Ovary (tissue), 9 donors: ENCODE data around the gene CAMK2D. TPM values are rescaled to one million over a fixed set of nuclear protein-coding genes. Genes with fewer than 3 reads are reported as not detected.
A peak's percentile ranks its signal among the peaks of the same experiment; 100 is the strongest.

Source experiments
- DNase-seq, 5 donors: peaks; one replicate each; pipeline ENCODE4 v3.0.0-alpha.2; 2019 to 2020
- H3K27ac ChIP-seq, 2 donors: fragments of 200-600 bp; one replicate each; pipeline versions ENCODE4 v1.5.1 to v1.8.0; 2019 to 2022
- H3K27me3 ChIP-seq: fragments of 200-600 bp; one replicate; pipeline ENCODE4 v1.8.0; 2022
- H3K36me3 ChIP-seq: fragments of 200-600 bp; sonication (generic); one replicate; pipeline ENCODE4 v1.5.1; 2019
- H3K4me1 ChIP-seq: one replicate; pipeline ENCODE4 v1.8.1; 2013; ENCODE audit warnings: mild to moderate bottlenecking, moderate library complexity; ENCODE audit not compliant: insufficient read depth
- H3K4me3 ChIP-seq: fragments of 200-600 bp; sonication (generic); one replicate; pipeline ENCODE4 v1.5.1; 2017
- H3K9me3 ChIP-seq, 2 donors: fragments of 200-600 bp in 1 of 2; sonication (generic) in 1 of 2; one replicate each; pipeline versions ENCODE4 v1.5.1 to v1.8.1; 2013 to 2019; ENCODE audit warnings: mild to moderate bottlenecking in 1 of 2, moderate library complexity in 1 of 2
- EP300 ChIP-seq: sonication (generic); formaldehyde crosslinking; IDR thresholded peaks from one replicate; pipeline ENCODE4 v1.6.1; 2017; ENCODE audit warnings: antibody characterized with exemption
- POLR2A ChIP-seq: fragments of 450-650 bp; IDR thresholded peaks from one replicate; pipeline ENCODE4 v1.6.1; 2017; ENCODE audit warnings: antibody characterized with exemption, mild to moderate bottlenecking, moderate library complexity
- WGBS, 3 donors: extraction: QIAGEN DNeasy Blood & Tissue Kit in 1 of 3; methylation state at CpG; one replicate each; pipeline versions ENCODE4 v1.1.5 to v1.1.7; 2013 to 2017; 5-methylcytosine and 5-hydroxymethylcytosine counted together
- intact Hi-C, 4 donors: fragments of 100-400 bp; cut with DNase I; formaldehyde crosslinking; loops; one replicate each; pipeline versions ENCODE4 v1.11.0 to v1.15.1; 2022 to 2023
- polyA plus RNA-seq, 2 donors: library from polyadenylated mRNA; stranded (reverse); fragments of 200-250 nt in 1 of 2; fragments of 350-450 nt in 1 of 2; fragmentation: Illumina TruSeq in 1 of 2; extraction: RNeasy Lipid Tissue Mini Kit (QIAGEN cat#74804) in 1 of 2; gene quantifications; one replicate each; pipeline ENCODE4 v1.2.3, GENCODE V29; 2013 to 2014
- total RNA-seq, 7 donors: library from RNA; depleted of rRNA in 2 of 7; stranded (reverse); fragments of >200 nt in 2 of 7; fragmentation: NEBNext Ultra II Directional in 3 of 7; extraction: Animal tissue kit (Norgen Biotek cat#: 25700) in 3 of 7; gene quantifications; one replicate each; pipeline versions ENCODE4 v1.1.0 to v1.2.4, GENCODE V29; 2016 to 2023
- TF ChIP-seq, protein P1 (sequence below), 3 donors: fragments of 450-650 bp in 2 of 3; fragments of 200-600 bp in 1 of 3; IDR thresholded peaks; one replicate each; pipeline versions ENCODE4 v1.5.1 to v1.8.0; 2016 to 2022; ENCODE audit warnings: antibody characterized with exemption in 3 of 3, mild to moderate bottlenecking in 1 of 3
- donor health status: DM: no; HTN: no; CAD: no; lungs with moderate emphysema.
- donor health status: DM: no; HTN: no; CAD: no.
- donor health status: Bipolar disorder and iron deficiency.
- donor health status: DM: yes; HTN: yes; CAD: no.
- donor health status: DM: no; HTN: no; CAD: no.
- donor health status: DM: yes; HTN: yes; CAD: no.

Gene CAMK2D
- total and polyA plus RNA-seq, 9 donors: 14.2 to 36.9 (median 32.2) TPM

DNA sequence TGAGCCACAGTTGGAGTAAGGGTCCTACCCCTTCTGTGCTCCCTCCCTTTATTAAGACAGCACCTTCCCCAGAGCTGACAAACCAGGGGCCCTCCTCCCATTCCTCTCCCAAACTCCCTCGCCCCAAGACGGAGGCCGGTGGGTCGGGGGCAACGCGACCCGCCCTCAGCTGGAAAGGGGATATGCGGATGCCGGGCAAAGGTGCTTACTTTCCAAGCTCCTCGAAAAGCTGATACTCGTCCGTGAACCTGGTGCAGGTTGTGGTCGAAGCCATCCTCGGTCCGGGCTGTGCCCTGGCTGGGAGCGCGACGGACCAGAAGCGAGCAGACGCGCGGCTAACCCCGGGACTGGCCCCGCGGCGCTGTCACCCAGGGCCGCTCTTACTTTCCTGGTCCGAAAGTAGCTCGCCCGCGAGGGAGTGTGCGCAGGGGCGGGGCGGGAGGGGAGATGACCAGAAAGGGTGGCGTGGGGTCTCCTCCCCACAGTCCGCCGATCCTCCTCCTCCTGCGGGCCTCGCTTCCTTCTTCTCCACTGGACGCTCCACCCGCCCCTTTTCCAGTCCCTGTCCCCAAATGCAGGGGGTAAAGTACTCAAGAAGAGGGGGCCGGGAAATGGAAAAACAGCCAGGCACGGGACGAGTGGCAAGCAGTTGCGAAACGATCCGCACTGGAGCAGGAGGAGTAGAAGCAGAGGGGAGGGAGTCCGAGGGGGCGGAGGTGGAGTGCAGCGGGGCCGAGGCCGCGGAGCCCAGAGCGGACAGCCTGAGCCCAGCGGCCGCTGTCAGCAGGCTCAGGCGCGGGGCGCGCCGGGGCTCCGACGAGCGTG, 531 bp downstream of the CAMK2D start:
- 0 to 1% (median 1%) methylated on average over 64 of the region's 64 CpGs for WGBS, 3 donors
- intact Hi-C loops: loop anchor here in 3 of 4 donors (1.0 to 10.0 kb wide), 5 partner anchors 22 to 366 kb away; no protein-coding TSS in a partner anchor
- Histone ChIP-seq H3K4me3 (peak overlapping the region; percentile 84), H3K27me3 (no peaks in the 10 kb centered on the region), H3K27ac (peak overlapping the region; percentile 99 to 100), H3K9me3 (no peaks in the 10 kb centered on the region), H3K36me3 (no peaks in the 10 kb centered on the region), H3K4me1 (peaks cover 1% of the 10 kb centered on the region)
- DNase-seq: peak; percentile 80 to 86 (median 82)
- TF ChIP-seq, protein P1, sequence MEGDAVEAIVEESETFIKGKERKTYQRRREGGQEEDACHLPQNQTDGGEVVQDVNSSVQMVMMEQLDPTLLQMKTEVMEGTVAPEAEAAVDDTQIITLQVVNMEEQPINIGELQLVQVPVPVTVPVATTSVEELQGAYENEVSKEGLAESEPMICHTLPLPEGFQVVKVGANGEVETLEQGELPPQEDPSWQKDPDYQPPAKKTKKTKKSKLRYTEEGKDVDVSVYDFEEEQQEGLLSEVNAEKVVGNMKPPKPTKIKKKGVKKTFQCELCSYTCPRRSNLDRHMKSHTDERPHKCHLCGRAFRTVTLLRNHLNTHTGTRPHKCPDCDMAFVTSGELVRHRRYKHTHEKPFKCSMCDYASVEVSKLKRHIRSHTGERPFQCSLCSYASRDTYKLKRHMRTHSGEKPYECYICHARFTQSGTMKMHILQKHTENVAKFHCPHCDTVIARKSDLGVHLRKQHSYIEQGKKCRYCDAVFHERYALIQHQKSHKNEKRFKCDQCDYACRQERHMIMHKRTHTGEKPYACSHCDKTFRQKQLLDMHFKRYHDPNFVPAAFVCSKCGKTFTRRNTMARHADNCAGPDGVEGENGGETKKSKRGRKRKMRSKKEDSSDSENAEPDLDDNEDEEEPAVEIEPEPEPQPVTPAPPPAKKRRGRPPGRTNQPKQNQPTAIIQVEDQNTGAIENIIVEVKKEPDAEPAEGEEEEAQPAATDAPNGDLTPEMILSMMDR (IDR thresholded peaks at IDR 0.05): no peak
- TF ChIP-seq EP300: no peak
- TF ChIP-seq POLR2A: no peak

GRCh38 chr4:113760094-113760794, 1.3 kb downstream of the CAMK2D start:
- DNase-seq: peak in 4 of 5 donors; percentile 24 to 50 (median 45)
- TF ChIP-seq, protein P1 (IDR thresholded peaks at IDR 0.05): no peak
- TF ChIP-seq EP300 (no peak), POLR2A (no peak)
- WGBS, 3 donors: 1% methylated on average over 22 of the region's 22 CpGs
- Histone ChIP-seq H3K9me3 (no peaks in the 10 kb centered on the region), H3K27me3 (no peaks in the 10 kb centered on the region), H3K4me1 (peaks cover 1% of the 10 kb centered on the region), H3K4me3 (peak overlapping the region; percentile 84), H3K27ac (peak overlapping the region; percentile 99 to 100), H3K36me3 (no peaks in the 10 kb centered on the region)
- intact Hi-C loops: loop anchor here in 3 of 4 donors (1.0 to 10.0 kb wide), 5 partner anchors 21 to 365 kb away; no protein-coding TSS in a partner anchor

DNA sequence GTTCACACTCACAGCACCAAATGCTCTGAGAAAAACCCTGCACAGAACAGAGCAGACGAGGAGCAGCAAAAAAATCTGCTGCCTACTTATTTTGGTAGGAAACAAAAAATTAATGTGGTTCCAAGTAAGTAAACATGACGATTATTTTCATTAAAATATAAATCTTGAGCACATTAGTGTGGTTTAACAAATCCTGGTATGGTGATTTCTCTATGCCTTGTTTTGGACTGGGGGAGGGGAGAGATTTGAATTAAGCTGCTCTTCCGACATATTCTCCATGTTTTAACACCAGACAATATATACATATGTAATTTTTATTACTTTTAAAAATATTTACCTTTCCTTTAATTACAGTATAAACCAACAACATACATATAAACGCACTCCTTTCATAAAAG, 1.8 kb downstream of the CAMK2D start:
- TF ChIP-seq POLR2A (no peak), EP300 (no peak)
- TF ChIP-seq, protein P1 (IDR thresholded peaks at IDR 0.05): no peak
- WGBS, 3 donors: 9 to 13% (median 12%) methylated on average over 4 of the region's 4 CpGs
- H3K27me3 ChIP-seq: no peaks in the 10 kb centered on the region
- intact Hi-C loops: loop anchor here in 3 of 4 donors (1.0 to 10.0 kb wide), 5 partner anchors 20 to 365 kb away; no protein-coding TSS in a partner anchor
- H3K4me1 ChIP-seq: peaks cover 1% of the 10 kb centered on the region
- H3K9me3 ChIP-seq: no peaks in the 10 kb centered on the region
- no peak overlapping the region for H3K27ac ChIP-seq
- H3K36me3 ChIP-seq: no peaks in the 10 kb centered on the region
- DNase-seq: no peak
- H3K4me3 ChIP-seq: peak overlapping the region; percentile 84

GRCh38 chr4:113758372-113758771, 3.2 kb downstream of the CAMK2D start:
- Histone ChIP-seq H3K4me1 (peaks cover 1% of the 10 kb centered on the region), H3K9me3 (no peaks in the 10 kb centered on the region), H3K4me3 (no peak overlapping the region), H3K27me3 (no peaks in the 10 kb centered on the region), H3K27ac (no peak overlapping the region), H3K36me3 (no peaks in the 10 kb centered on the region)
- no peak for DNase-seq
- WGBS, 3 donors: 72 to 82% (median 73%) methylated on average over 6 of the region's 6 CpGs
- TF ChIP-seq EP300 (no peak), POLR2A (no peak)
- TF ChIP-seq, protein P1 (IDR thresholded peaks at IDR 0.05): no peak
- intact Hi-C loops: no loop called here
